H1 (cell line): Measurements from ENCODE around the gene USB1. TPM values are rescaled to one million over a fixed set of nuclear protein-coding genes. Genes with fewer than 3 reads are reported as not detected.

Experiments used
- CTCF ChIA-PET: fragments of 300-600 bp; sonication (Branson Sonifier 250); formaldehyde crosslinking; loops from one replicate; lab custom pipeline; 2021; ENCODE audit not compliant: partially characterized antibody; lab: Charles Lee
- POLR2A ChIA-PET: fragments of 300-600 bp; sonication (Branson Sonifier 250); formaldehyde crosslinking; loops from one replicate; lab custom pipeline; 2021; ENCODE audit warnings: inconsistent platforms; ENCODE audit not compliant: partially characterized antibody; lab: Charles Lee
- DNase-seq, 2 experiments: peaks; one replicate each; pipeline versions ENCODE4 v3.0.0 to v3.0.0-alpha.2; 2010 to 2022; ENCODE audit warnings: low spot score in 2 of 2, low read depth in 1 of 2, mixed read lengths in 1 of 2
- FAIRE-seq: peaks from 2 replicates; lab custom pipeline; 2011; peaks lifted over from hg19 to GRCh38; lab: Jason Lieb, UNC
- H2AFZ ChIP-seq: 2 replicates; pipeline ENCODE4 v1.8.1; 2012; ENCODE audit warnings: low read length, inconsistent platforms
- H2AK5ac ChIP-seq: 2 replicates; pipeline ENCODE4 v1.6.1; 2013; ENCODE audit warnings: low read depth, low read length
- H2BK120ac ChIP-seq: replicated peaks from 2 replicates; pipeline ENCODE3; 2013; ENCODE audit warnings: low read depth, low read length, inconsistent platforms
- H2BK12ac ChIP-seq: 2 replicates; pipeline ENCODE4 v1.6.1; 2013; ENCODE audit warnings: low read depth, low read length
- H2BK15ac ChIP-seq: 2 replicates; pipeline ENCODE4 v1.6.1; 2013; ENCODE audit warnings: low read length
- H2BK20ac ChIP-seq: 2 replicates; pipeline ENCODE4 v1.6.1; 2013; ENCODE audit warnings: low read length
- H2BK5ac ChIP-seq: 2 replicates; pipeline ENCODE4 v1.6.1; 2013; ENCODE audit warnings: low read depth, low read length
- H3K14ac ChIP-seq: 2 replicates; pipeline ENCODE4 v1.6.1; 2013; ENCODE audit warnings: inconsistent platforms; ENCODE audit not compliant: insufficient read length
- H3K18ac ChIP-seq: 2 replicates; pipeline ENCODE4 v1.6.1; 2013; ENCODE audit warnings: low read length; ENCODE audit errors: extremely low read depth
- H3K23ac ChIP-seq: 2 replicates; pipeline ENCODE4 v1.6.1; 2013; ENCODE audit warnings: inconsistent platforms; ENCODE audit not compliant: insufficient read length
- H3K23me2 ChIP-seq: 2 replicates; pipeline ENCODE4 v1.6.1; 2013; ENCODE audit warnings: low read depth, low read length
- H3K27ac ChIP-seq: 2 replicates; pipeline ENCODE4 v1.6.1; 2011; ENCODE audit warnings: low read depth, low read length, inconsistent platforms
- H3K27me3 ChIP-seq, 4 experiments: replicated peaks in 1 of 4; 1 replicate in 1 of 4; 2 replicates in 3 of 4; pipeline versions ENCODE4 v1.6.1 to v1.8.1; 2011 to 2013; ENCODE audit warnings: low read length in 3 of 4, mild to moderate bottlenecking in 3 of 4, inconsistent platforms in 2 of 4, mixed read lengths in 2 of 4, moderate library complexity in 1 of 4; ENCODE audit not compliant: control insufficient read depth in 3 of 4, insufficient read depth in 3 of 4; ENCODE audit errors: extremely low read depth in 1 of 4
- H3K36me3 ChIP-seq, 4 experiments: 2 replicates each; pipeline versions ENCODE4 v1.6.1 to v1.8.1; 2011 to 2013; ENCODE audit warnings: mild to moderate bottlenecking in 4 of 4, low read length in 3 of 4, moderate library complexity in 2 of 4, control low read depth in 1 of 4, inconsistent platforms in 1 of 4; ENCODE audit not compliant: insufficient read depth in 4 of 4, control insufficient read depth in 2 of 4
- H3K4ac ChIP-seq: replicated peaks from 2 replicates; pipeline ENCODE3; 2013; ENCODE audit warnings: low read length, low read depth, mixed read lengths, inconsistent platforms; ENCODE audit not compliant: insufficient read length
- H3K4me1 ChIP-seq, 4 experiments: replicated peaks in 1 of 4; 1 replicate in 1 of 4; 2 replicates in 3 of 4; pipeline versions ENCODE4 v1.6.1 to v1.8.1; 2011 to 2013; ENCODE audit warnings: low read length in 3 of 4, inconsistent platforms in 2 of 4, mixed read lengths in 1 of 4; ENCODE audit not compliant: insufficient read depth in 4 of 4, control insufficient read depth in 3 of 4
- H3K4me2 ChIP-seq, 2 experiments: 2 replicates each; pipeline versions ENCODE4 v1.6.1 to v1.8.1; 2011 to 2013; ENCODE audit warnings: low read depth in 2 of 2, low read length in 2 of 2, control low read depth in 1 of 2, inconsistent platforms in 1 of 2, mild to moderate bottlenecking in 1 of 2; ENCODE audit not compliant: insufficient read depth in 1 of 2
- H3K4me3 ChIP-seq, 4 experiments: fragments of 200-600, 300-600 bp in 1 of 4; sonication (generic), shearing (Covaris generic), sonication (Bioruptor Twin) in 1 of 4; 2 replicates each; pipeline versions ENCODE4 v1.5.1 to v1.8.1; 2011 to 2016; ENCODE audit warnings: low read length in 4 of 4, low read depth in 3 of 4, control low read depth in 2 of 4, inconsistent platforms in 2 of 4, mild to moderate bottlenecking in 2 of 4, mixed read lengths in 1 of 4, moderate library complexity in 1 of 4; ENCODE audit not compliant: insufficient read depth in 2 of 4; ENCODE audit errors: extremely low read depth in 1 of 4
- H3K56ac ChIP-seq: replicated peaks from 2 replicates; pipeline ENCODE3; 2013; ENCODE audit warnings: low read depth, mild to moderate bottlenecking, mixed read lengths, low read length, inconsistent platforms; ENCODE audit not compliant: insufficient read length
- H3K79me1 ChIP-seq: 2 replicates; pipeline ENCODE4 v1.6.1; 2013; ENCODE audit warnings: low read depth, low read length, control low read depth
- H3K79me2 ChIP-seq, 2 experiments: 2 replicates each; pipeline versions ENCODE4 v1.6.1 to v1.8.1; 2012 to 2013; ENCODE audit warnings: low read length in 2 of 2, mild to moderate bottlenecking in 2 of 2, inconsistent platforms in 1 of 2; ENCODE audit not compliant: insufficient read depth in 2 of 2, control insufficient read depth in 1 of 2
- H3K9ac ChIP-seq, 4 experiments: replicated peaks in 1 of 4; 1 replicate in 1 of 4; 2 replicates in 3 of 4; pipeline versions ENCODE4 v1.6.1 to v1.8.1; 2011 to 2013; ENCODE audit warnings: low read depth in 3 of 4, low read length in 3 of 4, control low read depth in 2 of 4, mild to moderate bottlenecking in 2 of 4, moderate library complexity in 2 of 4, inconsistent platforms in 1 of 4; ENCODE audit errors: extremely low read depth in 1 of 4
- H3K9me3 ChIP-seq, 2 experiments: 2 replicates each; pipeline versions ENCODE4 v1.6.1 to v1.8.1; 2012 to 2013; ENCODE audit warnings: mild to moderate bottlenecking in 2 of 2, moderate library complexity in 2 of 2, control low read depth in 1 of 2, inconsistent platforms in 1 of 2, low read depth in 1 of 2, low read length in 1 of 2, mixed read lengths in 1 of 2; ENCODE audit not compliant: insufficient read depth in 2 of 2
- H4K20me1 ChIP-seq, 2 experiments: replicated peaks in 1 of 2; 2 replicates each; pipeline versions ENCODE3 to v1.8.1; 2011 to 2013; ENCODE audit warnings: inconsistent platforms in 2 of 2, low read length in 2 of 2, mild to moderate bottlenecking in 1 of 2; ENCODE audit not compliant: insufficient read depth in 2 of 2, control insufficient read depth in 1 of 2
- H4K5ac ChIP-seq: 2 replicates; pipeline ENCODE4 v1.6.1; 2013; ENCODE audit warnings: low read length, low read depth, mixed read lengths, inconsistent platforms; ENCODE audit not compliant: insufficient read length
- H4K8ac ChIP-seq: 2 replicates; pipeline ENCODE4 v1.8.0; 2013; ENCODE audit warnings: mild to moderate bottlenecking, moderate library complexity, low read length, inconsistent platforms; ENCODE audit not compliant: insufficient read depth; ENCODE audit errors: extremely low read depth
- H4K91ac ChIP-seq: replicated peaks from 2 replicates; pipeline ENCODE3; 2013; ENCODE audit warnings: low read length, mixed read lengths, inconsistent platforms; ENCODE audit not compliant: insufficient read length
- KDM1A ChIP-seq: fragments of 200-600, 300-600 bp; sonication (generic); IDR thresholded peaks from 2 replicates; pipeline ENCODE4 v1.7.1; 2016; ENCODE audit warnings: mild to moderate bottlenecking, low read length, borderline replicate concordance
- POLR2AphosphoS5 ChIP-seq: IDR thresholded peaks from 2 replicates; pipeline ENCODE4 v1.6.1; 2011; ENCODE audit warnings: low read depth, low read length
- RAD21 ChIP-seq, 2 experiments: IDR thresholded peaks in 1 of 2; conservative IDR thresholded peaks in 1 of 2; 2 replicates each; pipeline ENCODE4 v1.6.1; 2011; ENCODE audit warnings: low read depth in 2 of 2, low read length in 2 of 2, improper control_type of control experiment in 1 of 2, inconsistent platforms in 1 of 2, mild to moderate bottlenecking in 1 of 2, moderate library complexity in 1 of 2
- SIRT6 ChIP-seq: IDR thresholded peaks from one replicate; pipeline ENCODE4 v1.7.1; 2012; ENCODE audit warnings: low read length, inconsistent platforms
- TAF1 ChIP-seq: IDR thresholded peaks from 2 replicates; pipeline ENCODE4 v1.6.1; 2011; ENCODE audit warnings: mild to moderate bottlenecking, low read depth, low read length
- WGBS, 2 experiments: shearing (Covaris generic) in 1 of 2; methylation state at CpG; one replicate each; pipeline versions ENCODE4 v1.1.6 to v1.1.7; 2013 to 2015; ENCODE audit warnings: low lambda C conversion rate in 2 of 2, mixed read lengths in 2 of 2, inconsistent platforms in 1 of 2, low coverage in 1 of 2, missing lambda C conversion rate in 1 of 2; ENCODE audit not compliant: insufficient replicate concordance in 2 of 2, insufficient coverage in 1 of 2, insufficient read length in 1 of 2; ENCODE audit errors: extremely low coverage in 1 of 2, missing lambda C conversion rate in 1 of 2; 5-methylcytosine and 5-hydroxymethylcytosine counted together
- polyA plus RNA-seq, 7 experiments: library from polyadenylated mRNA; depleted of rRNA in 3 of 7; stranded (reverse) in 5 of 7; unstranded in 2 of 7; fragments of >200 nt in 5 of 7; fragments of 200-250 nt in 2 of 7; gene quantifications; 1 replicate in 5 of 7; 2 replicates in 1 of 7; 4 replicates in 1 of 7; pipeline versions ENCODE4 v1.2.1 to v1.2.3, GENCODE V29; 2011 to 2013; ENCODE audit warnings: missing spikeins in 2 of 7, mixed read lengths in 2 of 7
- total RNA-seq: library from RNA; stranded (reverse); fragmentation: NEBNext Ultra II Directional; extraction: Animal tissue kit (Norgen Biotek cat#: 25700); gene quantifications from 2 replicates; pipeline ENCODE4 v1.2.1, GENCODE V29; 2021

USB1 gene
- total and polyA plus RNA-seq, 2 of the 8 experiments (the other 6 are each of a cell fraction or from before 2014, with no cell fraction given): 65.4 to 75.9 TPM

- H3K18ac ChIP-seq: no peak overlapping the region
- H3K14ac ChIP-seq: no peak overlapping the region
- H2BK20ac ChIP-seq: no peak overlapping the region
- no peaks in the 10 kb centered on the region for H3K9me3 ChIP-seq
- H2AFZ ChIP-seq: no peak overlapping the region
- no peaks in the 10 kb centered on the region for H3K79me1 ChIP-seq
- H2BK120ac ChIP-seq: no peak overlapping the region
- no peak overlapping the region for H2BK5ac ChIP-seq
- H3K9ac ChIP-seq: no peak overlapping the region
- WGBS, 2 experiments: 85% methylated on average over 5 of the region's 5 CpGs; no CpG with 5 or more reads in 1 of the 2 experiments
- FAIRE-seq: no peak
- no peak for DNase-seq
- ChIA-PET POLR2A (interaction anchor here (3.1 kb wide), 1 partner anchor 10 kb away, joined by 10 read pairs; the partner anchor contains the start of gene CNGB1), CTCF (interaction anchor here (0.7 to 3.2 kb wide), 11 partner anchors 9 to 61 kb away, joined by 3 to 15 read pairs (median 3); partner anchors contain the start of genes CNGB1 and USB1)
- no peaks in the 10 kb centered on the region for H3K36me3 ChIP-seq
- H3K23me2 ChIP-seq: no peaks in the 10 kb centered on the region
- no peaks in the 10 kb centered on the region for H4K20me1 ChIP-seq
- no peak overlapping the region for H3K4me2 ChIP-seq
- peaks cover 0 to 10% (median 5%) of the 10 kb centered on the region in 4 experiments; a peak in 6 of 7 replicates for H3K4me1 ChIP-seq
- no peak overlapping the region for H3K4me3 ChIP-seq
- H3K79me2 ChIP-seq: no peaks in the 10 kb centered on the region
- H3K56ac ChIP-seq: no peak overlapping the region
- H4K8ac ChIP-seq: no peak overlapping the region
- H3K27me3 ChIP-seq: no peaks in the 10 kb centered on the region
- H2AK5ac ChIP-seq: no peak overlapping the region
- H3K23ac ChIP-seq: no peak overlapping the region
- H4K91ac ChIP-seq: no peak overlapping the region
- no peak overlapping the region for H3K4ac ChIP-seq
- H2BK12ac ChIP-seq: no peak overlapping the region
- no peak overlapping the region for H4K5ac ChIP-seq
- H3K27ac ChIP-seq: no peak overlapping the region
- H2BK15ac ChIP-seq: no peak overlapping the region
- TF ChIP-seq TAF1 (no peak), KDM1A (no peak), POLR2AphosphoS5 (no peak), SIRT6 (no peak), RAD21 (IDR thresholded peaks at IDR 0.05 in 1 of 2, conservative IDR thresholded peaks at IDR 0.05 in 1 of 2; ENCODE audit: low read depth in 2 of 2, low read length in 2 of 2) (no peak)
Measured at GRCh38 chr16:57962046-57962445, 39.2 kb upstream of the USB1 start.
